ENCODE data around the gene POLR1A.

- TF ChIP-seq POLR2A (IDR thresholded peaks at IDR 0.05) (no peak), CTCF (IDR thresholded peaks at IDR 0.05) (no peak)
Observed at GRCh38 chr2:85998071-85998991, 107.4 kb downstream of the POLR1A start.

Data from upper lobe of left lung (tissue), 4 donors.